ENCODE data around the gene DHX30. TPM values are rescaled to one million over a fixed set of nuclear protein-coding genes. Genes with fewer than 3 reads are reported as not detected.

DHX30 gene
- total RNA-seq, 6 experiments from 2014 or later: 54.1 to 64.0 (median 58.4) TPM

- no peaks in the 10 kb centered on the region for H3K9me3 Mint-ChIP-seq
These were observed 93.8 kb downstream of the DHX30 start for GRCh38 chr3:47896736-47897135.

DNA sequence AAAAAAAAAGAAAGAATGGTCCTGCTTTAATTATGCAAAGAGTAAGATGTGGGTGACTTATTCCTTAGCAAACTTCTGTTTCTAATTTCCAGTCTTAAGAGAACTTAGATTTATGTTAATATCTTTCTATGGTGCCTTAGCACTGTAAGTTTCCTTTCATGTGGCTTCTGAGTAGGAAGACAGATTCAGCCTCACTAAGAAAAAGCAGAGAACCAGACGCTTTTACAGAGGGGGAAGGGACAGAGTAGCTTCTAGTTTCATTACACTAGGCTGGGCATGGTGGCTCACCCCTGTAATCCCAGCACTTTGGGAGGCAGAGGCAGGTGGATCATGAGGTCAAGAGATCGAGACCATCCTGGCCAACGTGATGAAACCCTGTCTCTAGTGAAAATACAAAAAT lies 95.0 kb downstream of the DHX30 start:
- Mint-ChIP-seq H3K4me1 (ENCODE audit: low read depth) (peaks cover 10% of the 10 kb centered on the region), H3K9me3 (no peaks in the 10 kb centered on the region), H3K27ac (no peak overlapping the region), H3K36me3 (ENCODE audit: low read depth) (peaks cover 18% of the 10 kb centered on the region), H3K27me3 (ENCODE audit: insufficient read depth) (no peaks in the 10 kb centered on the region; the same call in 1 of the 2 replicates), H3K4me3 (no peak overlapping the region)
- TF ChIP-seq, protein P1, sequence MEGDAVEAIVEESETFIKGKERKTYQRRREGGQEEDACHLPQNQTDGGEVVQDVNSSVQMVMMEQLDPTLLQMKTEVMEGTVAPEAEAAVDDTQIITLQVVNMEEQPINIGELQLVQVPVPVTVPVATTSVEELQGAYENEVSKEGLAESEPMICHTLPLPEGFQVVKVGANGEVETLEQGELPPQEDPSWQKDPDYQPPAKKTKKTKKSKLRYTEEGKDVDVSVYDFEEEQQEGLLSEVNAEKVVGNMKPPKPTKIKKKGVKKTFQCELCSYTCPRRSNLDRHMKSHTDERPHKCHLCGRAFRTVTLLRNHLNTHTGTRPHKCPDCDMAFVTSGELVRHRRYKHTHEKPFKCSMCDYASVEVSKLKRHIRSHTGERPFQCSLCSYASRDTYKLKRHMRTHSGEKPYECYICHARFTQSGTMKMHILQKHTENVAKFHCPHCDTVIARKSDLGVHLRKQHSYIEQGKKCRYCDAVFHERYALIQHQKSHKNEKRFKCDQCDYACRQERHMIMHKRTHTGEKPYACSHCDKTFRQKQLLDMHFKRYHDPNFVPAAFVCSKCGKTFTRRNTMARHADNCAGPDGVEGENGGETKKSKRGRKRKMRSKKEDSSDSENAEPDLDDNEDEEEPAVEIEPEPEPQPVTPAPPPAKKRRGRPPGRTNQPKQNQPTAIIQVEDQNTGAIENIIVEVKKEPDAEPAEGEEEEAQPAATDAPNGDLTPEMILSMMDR (IDR thresholded peaks at IDR 0.05): no peak
- no peak for DNase-seq

More at GRCh38 chr3:47896736-47897135, 93.8 kb downstream of the DHX30 start:
- Mint-ChIP-seq H3K27me3 (ENCODE audit: insufficient read depth) (peaks cover 3% of the 10 kb centered on the region; the same call in 1 of the 2 replicates), H3K27ac (no peak overlapping the region), H3K4me3 (no peak overlapping the region), H3K4me1 (ENCODE audit: low read depth) (peaks cover 6% of the 10 kb centered on the region; the same call in 1 of the 2 replicates), H3K36me3 (ENCODE audit: low read depth) (peaks cover 23% of the 10 kb centered on the region)
- TF ChIP-seq, protein P1 (IDR thresholded peaks at IDR 0.05): no peak
- no peak for DNase-seq

GRCh38 chr3:47899495-47900108 lies 96.7 kb downstream of the DHX30 start:
- Mint-ChIP-seq H3K27me3 (ENCODE audit: insufficient read depth) (no peaks in the 10 kb centered on the region; the same call in 1 of the 2 replicates), H3K4me3 (no peak overlapping the region), H3K27ac (peak overlapping the region; percentile 38), H3K36me3 (ENCODE audit: low read depth) (peaks cover 18% of the 10 kb centered on the region), H3K9me3 (no peaks in the 10 kb centered on the region), H3K4me1 (ENCODE audit: low read depth) (peaks cover 11% of the 10 kb centered on the region)
- TF ChIP-seq, protein P1 (IDR thresholded peaks at IDR 0.05): no peak
- no peak for DNase-seq

Small RNA genes lying within 50 kb of the gene (microRNA-seq; reads per million reads assigned to microRNA genes)
- 606 reads per million, percentile 70 among the genes with 10 or more reads in this experiment for gene MIR1226

Other genes starting within 250 kb of the DHX30 start
- gene CSPG5, start 224.3 kb upstream of the DHX30 start, total RNA-seq (2021; fragmentation: NEBNext Ultra II Directional; extraction: Animal tissue kit (Norgen Biotek cat#: 25700)): under 1 TPM in 3 of 6 experiments, not detected in 3; 0.05 to 0.19 (median 0.11) TPM
- gene SMARCC1, start 21.2 kb upstream of the DHX30 start, total RNA-seq (2021; fragmentation: NEBNext Ultra II Directional; extraction: Animal tissue kit (Norgen Biotek cat#: 25700)): 10 to 100 TPM; 65.8 to 81.9 (median 69.2) TPM
- gene MAP4, start 213.3 kb downstream of the DHX30 start, total RNA-seq (2021; fragmentation: NEBNext Ultra II Directional; extraction: Animal tissue kit (Norgen Biotek cat#: 25700)): 100 to 1,000 TPM; 294 to 328 (median 312) TPM